Colonic mucosa (tissue), 4 donors: ENCODE results near the gene TLR2. TPM values are rescaled to one million over a fixed set of nuclear protein-coding genes. Genes with fewer than 3 reads are reported as not detected.

Experiments
- DNase-seq: peaks from one replicate; pipeline ENCODE4 v3.0.0-alpha.2; 2020
- H3K27ac ChIP-seq: fragments of 200-600 bp; one replicate; pipeline ENCODE4 v1.8.0; 2021
- H3K27me3 ChIP-seq: fragments of 200-600 bp; one replicate; pipeline ENCODE4 v1.8.0; 2021
- H3K36me3 ChIP-seq: fragments of 200-600 bp; one replicate; pipeline ENCODE4 v1.8.0; 2021
- H3K4me1 ChIP-seq: fragments of 200-600 bp; one replicate; pipeline ENCODE4 v1.8.0; 2021; ENCODE audit warnings: mild to moderate bottlenecking
- H3K4me3 ChIP-seq: fragments of 200-600 bp; one replicate; pipeline ENCODE4 v1.8.0; 2021
- H3K9ac ChIP-seq, 2 donors: one replicate each; pipeline ENCODE4 v1.7.0; 2013; ENCODE audit warnings: control low read depth in 2 of 2, low read depth in 2 of 2, low read length in 2 of 2
- H3K9me3 ChIP-seq: fragments of 200-600 bp; one replicate; pipeline ENCODE4 v1.8.0; 2021
- CTCF ChIP-seq: fragments of 200-600 bp; IDR thresholded peaks from one replicate; pipeline ENCODE4 v1.8.0; 2022; ENCODE audit warnings: antibody characterized with exemption, mild to moderate bottlenecking
- intact Hi-C: fragments of 100-400 bp; cut with DNase I; formaldehyde crosslinking; loops from one replicate; pipeline ENCODE4 v1.14.1; 2022
- total RNA-seq, 2 donors: library from RNA; stranded (reverse); fragmentation: NEBNext Ultra II Directional in 1 of 2; extraction: Animal tissue kit (Norgen Biotek cat#: 25700) in 1 of 2; gene quantifications; one replicate each; pipeline ENCODE4 v1.2.1, GENCODE V29; 2021
- donor health status: healthy.
- donor health status: DM: no; HTN: no; CAD: no.
- donor health status: DM: no; HTN: no; CAD: no.

TLR2 gene
- total RNA-seq, 2 donors from 2014 or later = 2.0 to 5.7 TPM

- intact Hi-C loops = no loop called here
- no peaks in the 10 kb centered on the region for H3K4me1 ChIP-seq
- TF ChIP-seq CTCF = no peak
- no peaks in the 10 kb centered on the region for H3K27me3 ChIP-seq
- H3K9ac ChIP-seq = no peak overlapping the region
- H3K9me3 ChIP-seq = no peaks in the 10 kb centered on the region
- no peaks in the 10 kb centered on the region for H3K36me3 ChIP-seq
- H3K27ac ChIP-seq = peak overlapping the region; percentile 55
- no peak for DNase-seq
- H3K4me3 ChIP-seq = no peak overlapping the region
These were observed 32.5 kb upstream of the TLR2 start for GRCh38 chr4:153651587-153651986.

GRCh38 chr4:153652051-153652784 is 31.9 kb upstream of the TLR2 start:
- Histone ChIP-seq H3K27ac (peak overlapping the region; percentile 55), H3K4me3 (no peak overlapping the region), H3K4me1 (no peaks in the 10 kb centered on the region), H3K9me3 (no peaks in the 10 kb centered on the region), H3K36me3 (no peaks in the 10 kb centered on the region), H3K9ac (no peak overlapping the region), H3K27me3 (no peaks in the 10 kb centered on the region)
- TF ChIP-seq CTCF = no peak
- intact Hi-C loops = no loop called here
- DNase-seq = no peak

- Histone ChIP-seq H3K4me3 (no peak overlapping the region), H3K27ac (peak overlapping the region; percentile 32), H3K27me3 (no peaks in the 10 kb centered on the region), H3K9me3 (no peaks in the 10 kb centered on the region), H3K4me1 (no peaks in the 10 kb centered on the region), H3K36me3 (no peaks in the 10 kb centered on the region), H3K9ac (no peak overlapping the region)
- intact Hi-C loops = no loop called here
- no peak for DNase-seq
- TF ChIP-seq CTCF = no peak
These were observed 29.0 kb upstream of the TLR2 start for GRCh38 chr4:153655002-153655541.

GRCh38 chr4:153655928-153656327 is 28.2 kb upstream of the TLR2 start:
- intact Hi-C loops = no loop called here
- Histone ChIP-seq H3K4me1 (no peaks in the 10 kb centered on the region), H3K27ac (peak overlapping the region; percentile 32), H3K36me3 (no peaks in the 10 kb centered on the region), H3K9me3 (no peaks in the 10 kb centered on the region), H3K27me3 (no peaks in the 10 kb centered on the region), H3K4me3 (no peak overlapping the region), H3K9ac (no peak overlapping the region)
- TF ChIP-seq CTCF = no peak
- DNase-seq = no peak

GRCh38 chr4:153661215-153661822 is 22.8 kb upstream of the TLR2 start:
- H3K4me3 ChIP-seq = no peak overlapping the region
- H3K4me1 ChIP-seq = no peaks in the 10 kb centered on the region
- H3K36me3 ChIP-seq = no peaks in the 10 kb centered on the region
- no peak for TF ChIP-seq CTCF
- intact Hi-C loops = no loop called here
- DNase-seq = no peak
- no peaks in the 10 kb centered on the region for H3K27me3 ChIP-seq
- H3K9ac ChIP-seq = no peak overlapping the region
- H3K27ac ChIP-seq = no peak overlapping the region
- no peaks in the 10 kb centered on the region for H3K9me3 ChIP-seq
